ENCODE data around the gene CACNA2D4.

The CACNA2D4 gene

DNA sequence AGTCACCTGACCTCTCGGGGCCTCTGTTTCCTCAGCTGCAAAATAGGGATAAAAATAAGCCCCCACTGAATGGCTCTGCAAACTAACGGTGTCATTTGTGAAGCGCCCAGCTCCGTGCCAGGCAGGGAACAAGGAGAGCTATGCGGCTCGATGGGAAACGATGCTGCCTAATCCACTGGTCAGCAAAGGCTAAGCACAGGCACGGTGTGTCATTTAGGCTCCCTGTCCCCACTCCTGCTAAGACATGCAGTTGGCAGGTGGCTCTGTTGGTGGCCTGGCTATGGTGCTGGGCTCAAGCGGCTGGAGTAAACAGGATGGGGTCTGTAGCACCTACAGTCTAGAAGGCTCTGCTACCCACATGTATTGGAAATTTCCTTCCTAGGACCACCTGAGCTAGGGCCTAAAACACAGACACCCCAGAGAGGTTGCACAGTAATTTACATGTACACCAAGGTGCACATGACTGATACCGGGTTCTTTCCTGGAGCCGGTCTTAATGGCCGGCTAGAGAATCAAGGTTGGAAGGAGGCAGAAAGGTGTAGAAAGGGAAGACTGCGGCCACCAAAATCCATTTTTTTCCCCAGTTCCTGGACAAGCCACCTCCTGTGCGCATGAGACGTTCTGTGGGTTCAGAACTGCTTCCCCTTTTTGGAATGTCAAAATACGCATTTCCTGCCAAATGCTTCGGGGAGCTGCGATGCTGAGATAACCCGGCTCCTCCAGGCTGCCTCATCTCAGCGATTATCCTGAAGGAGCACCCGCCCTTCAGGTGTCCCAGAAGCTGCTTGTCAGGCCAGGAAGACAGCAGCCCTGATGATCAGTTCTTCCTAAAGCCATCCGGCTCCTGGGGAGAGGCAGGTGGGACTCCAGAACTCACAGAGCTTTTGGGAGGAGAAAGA is 1.0 kb downstream of the CACNA2D4 start:
- DNase-seq (ENCODE audit: low read depth in 2 of 2): no peak

DNA sequence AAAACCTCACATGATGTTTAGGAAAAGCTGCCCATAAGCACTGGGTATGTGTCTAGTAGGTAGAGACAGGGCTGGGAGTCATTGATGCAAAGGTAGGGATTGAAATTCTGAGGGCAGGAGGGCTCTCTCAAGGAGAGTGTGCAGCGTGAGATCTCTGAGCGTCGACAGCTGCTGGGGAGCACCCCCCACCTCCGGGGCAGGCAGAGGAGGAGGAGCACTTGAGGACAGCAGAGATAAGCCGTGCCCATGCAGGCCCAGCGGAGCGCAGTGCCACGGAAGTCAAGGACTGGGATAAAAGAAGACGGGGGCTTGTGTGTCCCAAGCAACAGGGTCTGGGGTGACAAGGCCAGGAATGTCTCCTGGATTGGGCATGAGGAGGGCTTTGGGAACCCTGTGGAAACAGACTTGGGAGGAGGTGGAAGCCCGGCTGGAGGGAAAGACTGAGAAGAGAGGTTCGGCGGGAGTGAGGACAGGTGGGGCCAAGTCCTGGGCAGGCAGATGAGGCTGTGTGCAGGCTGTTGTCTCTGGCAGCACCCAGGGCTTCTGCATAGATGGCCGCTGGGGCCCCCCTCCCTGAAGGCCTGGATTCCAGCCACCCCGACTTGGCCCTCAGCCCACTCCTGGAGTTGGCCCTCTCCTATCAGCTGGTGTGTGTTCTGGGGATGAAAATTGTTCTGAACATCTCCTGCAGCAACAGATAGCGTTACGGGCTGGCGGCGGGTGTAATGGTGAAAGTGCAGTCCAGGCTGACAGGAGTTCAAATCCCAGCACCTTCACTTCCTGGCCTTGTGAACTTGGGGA is 1.9 kb downstream of the CACNA2D4 start:
- DNase-seq (ENCODE audit: low read depth in 2 of 2): no peak

DNA sequence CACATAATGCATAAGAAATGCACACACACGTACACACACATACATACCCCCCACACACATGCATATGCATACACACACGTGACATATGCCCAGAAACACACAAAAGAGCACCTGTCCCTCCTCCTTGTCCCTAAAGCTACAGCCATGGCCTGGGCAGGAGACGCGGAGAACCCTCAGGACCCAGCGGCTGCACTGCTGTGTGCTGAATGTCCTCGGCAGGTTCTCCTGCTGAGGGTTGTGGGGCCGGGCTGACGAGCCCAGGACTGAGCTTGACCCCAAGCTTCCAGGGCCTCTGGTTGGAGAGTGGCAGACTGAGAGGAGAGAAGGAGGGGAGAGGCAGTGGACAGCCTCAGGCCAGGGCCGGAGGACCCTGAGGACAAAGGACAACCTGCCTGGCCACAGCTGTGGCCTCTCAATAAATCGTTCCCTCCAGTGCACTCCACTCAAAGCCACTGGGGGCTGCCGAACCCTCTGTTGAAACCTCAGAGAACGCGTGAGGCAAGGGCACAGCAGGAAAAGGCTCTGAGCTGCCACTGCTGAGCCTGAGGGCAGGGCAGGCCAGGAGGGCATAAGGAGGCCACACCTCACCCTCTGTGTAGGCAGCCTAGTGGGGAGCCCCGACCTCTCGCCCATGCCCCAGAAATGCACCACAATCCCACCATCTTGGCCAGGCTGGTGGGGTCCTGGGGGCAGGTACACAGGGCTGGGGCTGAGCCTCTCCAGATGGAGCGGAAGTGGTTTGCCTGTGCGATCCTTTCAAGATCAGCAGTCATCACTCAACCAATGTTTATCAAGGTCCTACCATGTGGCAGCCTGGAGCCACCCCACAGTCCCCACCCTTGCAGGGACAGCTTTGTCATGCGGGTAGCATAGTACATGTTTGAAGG is 3.1 kb downstream of the CACNA2D4 start:
- DNase-seq (ENCODE audit: low read depth in 2 of 2): no peak

GRCh38 chr12:1914114-1914911 is 4.1 kb downstream of the CACNA2D4 start:
- no peak for DNase-seq (ENCODE audit: low read depth in 2 of 2)

DNA sequence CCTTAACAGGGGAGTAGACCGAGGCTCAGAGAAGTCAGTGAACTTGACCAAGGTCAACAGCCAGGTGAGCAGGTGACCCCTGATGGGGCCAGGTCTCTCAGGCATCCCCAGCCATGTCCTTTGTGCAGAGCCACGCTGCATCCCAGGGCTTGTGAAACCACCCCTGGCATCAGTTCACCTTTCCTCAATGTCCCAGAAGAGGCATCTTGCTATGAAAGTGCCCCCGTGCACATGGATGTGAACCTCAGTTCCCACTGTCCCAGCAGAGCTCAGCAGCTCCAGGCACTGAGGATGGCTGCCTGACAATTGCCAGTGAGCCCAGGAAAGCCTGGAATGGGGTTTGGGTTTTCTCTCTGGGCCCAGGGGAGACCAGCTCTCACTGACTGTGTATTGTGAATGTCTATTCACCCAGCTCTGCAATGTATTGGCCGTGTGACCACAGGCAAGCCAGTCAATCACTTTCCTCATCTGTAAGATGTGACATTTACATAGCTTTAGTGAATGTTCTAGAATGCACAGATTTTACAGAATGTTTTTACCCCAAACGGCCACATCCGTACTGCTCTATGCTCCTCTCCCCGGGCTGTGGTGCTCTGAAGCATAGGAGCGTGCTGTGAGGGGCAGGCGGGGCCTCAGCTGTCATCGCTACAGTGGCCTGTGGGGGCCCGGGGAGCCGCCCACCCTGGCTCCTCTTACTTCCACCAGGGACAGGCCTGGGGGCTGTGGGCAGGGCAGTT is 4.9 kb downstream of the CACNA2D4 start:
- DNase-seq (ENCODE audit: low read depth in 2 of 2): no peak

DNA sequence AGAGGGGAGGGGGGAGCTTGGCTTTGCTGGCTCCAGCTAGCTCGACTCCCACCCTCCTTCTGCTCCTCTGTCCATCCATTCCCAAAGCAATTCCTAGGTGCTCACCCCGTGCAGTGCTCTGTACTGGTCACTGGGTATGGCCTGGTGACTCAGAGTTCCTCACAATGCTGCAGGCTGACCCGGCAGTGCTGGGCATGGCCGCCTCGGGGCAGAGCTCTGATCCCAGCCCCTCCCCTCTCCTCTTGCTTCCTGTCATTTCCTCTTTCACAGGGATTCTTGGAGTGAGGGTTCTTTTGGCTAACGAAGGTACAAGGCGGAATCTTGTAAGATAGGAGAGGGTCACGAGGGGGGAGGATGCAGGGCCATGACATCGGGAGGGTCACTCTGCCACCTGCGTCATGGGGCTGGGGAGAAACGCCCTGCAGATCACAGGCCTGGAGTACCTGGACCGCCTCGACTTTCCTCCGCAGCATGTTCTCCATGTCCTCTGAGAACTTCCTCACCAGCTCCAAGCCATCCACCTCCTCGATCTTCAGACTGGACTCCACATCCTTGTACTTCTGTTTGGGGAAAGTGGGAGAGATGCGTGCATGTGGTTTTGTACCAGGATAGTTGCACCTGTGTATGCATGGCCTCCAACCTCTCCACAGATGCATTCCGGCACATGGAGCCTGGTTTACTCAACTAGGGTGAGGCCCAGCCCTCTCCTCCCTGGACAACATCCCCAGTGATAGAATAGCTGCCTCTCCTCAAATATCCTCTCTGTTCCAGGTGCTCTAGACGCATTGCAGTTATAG is 5.7 kb downstream of the CACNA2D4 start:
- no peak for DNase-seq (ENCODE audit: low read depth in 2 of 2)

DNA sequence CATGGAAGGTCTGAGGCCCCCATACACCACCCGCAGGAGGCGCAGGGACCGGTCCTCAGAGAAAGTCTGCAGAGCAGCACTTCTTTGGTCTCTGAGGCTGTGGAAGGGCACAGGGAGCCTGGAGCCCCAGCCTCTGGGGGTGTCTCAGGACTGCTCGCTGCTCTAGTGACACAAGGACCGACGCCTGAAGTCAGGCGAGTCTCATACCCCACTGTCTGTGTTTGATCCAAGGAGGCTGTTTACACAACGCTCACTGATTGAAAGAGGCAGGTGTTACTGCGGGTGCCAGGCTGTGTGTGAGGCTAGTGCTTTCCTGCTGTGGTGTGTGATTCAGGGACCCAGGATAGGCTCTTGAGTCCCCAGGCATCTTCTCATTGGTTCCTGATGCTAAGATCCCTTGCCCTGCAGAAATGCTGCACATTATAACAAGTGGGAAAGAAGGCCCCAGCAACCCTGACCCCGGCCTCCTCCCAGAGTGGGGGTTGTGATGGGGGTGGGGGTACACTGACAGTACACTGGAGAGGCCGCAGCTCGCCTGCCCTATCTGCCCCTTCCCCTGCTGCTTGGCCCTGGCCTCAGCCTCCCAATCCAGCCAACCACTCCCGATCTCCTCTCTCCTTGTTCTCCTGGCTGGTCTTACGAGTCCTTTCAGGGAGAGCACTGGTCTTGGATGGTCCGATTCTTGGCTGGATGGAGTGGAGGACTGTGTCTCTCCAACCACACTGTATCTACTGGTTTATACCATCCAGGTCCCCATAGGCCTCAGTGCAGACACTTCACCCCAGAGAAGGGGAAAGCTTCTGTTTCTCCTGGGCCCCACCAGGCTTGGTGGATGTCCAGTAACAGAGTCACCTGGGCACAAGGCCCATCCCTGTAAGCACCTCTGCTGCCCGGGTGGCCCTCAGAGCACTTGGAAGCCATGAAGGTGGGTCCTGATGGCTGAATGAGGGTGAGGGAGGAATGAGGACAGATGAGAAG is 6.6 kb downstream of the CACNA2D4 start:
- DNase-seq (ENCODE audit: low read depth in 2 of 2): no peak

- no peak for DNase-seq (ENCODE audit: low read depth in 2 of 2)
These were observed 8.0 kb downstream of the CACNA2D4 start for GRCh38 chr12:1910468-1910867.

DNA sequence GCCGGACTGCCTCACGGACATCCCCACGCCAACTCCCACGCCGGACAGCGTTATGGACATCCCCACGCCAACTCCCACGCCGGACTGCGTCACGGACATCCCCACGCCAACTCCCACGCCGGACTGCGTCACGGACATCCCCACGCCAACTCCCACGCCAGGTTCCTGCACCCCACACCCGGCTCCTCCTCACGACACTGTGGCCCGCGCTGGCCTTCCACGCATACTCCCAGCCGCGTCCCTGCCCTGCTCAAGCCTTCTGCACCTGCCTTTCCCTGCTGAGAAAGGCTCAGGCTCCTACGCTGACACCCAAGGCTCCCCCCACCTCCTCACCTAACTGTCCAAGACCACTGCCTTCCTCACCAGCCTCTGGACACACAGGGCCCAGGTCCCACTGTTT is 9.7 kb downstream of the CACNA2D4 start:
- no peak for DNase-seq (ENCODE audit: low read depth in 2 of 2)

DNA sequence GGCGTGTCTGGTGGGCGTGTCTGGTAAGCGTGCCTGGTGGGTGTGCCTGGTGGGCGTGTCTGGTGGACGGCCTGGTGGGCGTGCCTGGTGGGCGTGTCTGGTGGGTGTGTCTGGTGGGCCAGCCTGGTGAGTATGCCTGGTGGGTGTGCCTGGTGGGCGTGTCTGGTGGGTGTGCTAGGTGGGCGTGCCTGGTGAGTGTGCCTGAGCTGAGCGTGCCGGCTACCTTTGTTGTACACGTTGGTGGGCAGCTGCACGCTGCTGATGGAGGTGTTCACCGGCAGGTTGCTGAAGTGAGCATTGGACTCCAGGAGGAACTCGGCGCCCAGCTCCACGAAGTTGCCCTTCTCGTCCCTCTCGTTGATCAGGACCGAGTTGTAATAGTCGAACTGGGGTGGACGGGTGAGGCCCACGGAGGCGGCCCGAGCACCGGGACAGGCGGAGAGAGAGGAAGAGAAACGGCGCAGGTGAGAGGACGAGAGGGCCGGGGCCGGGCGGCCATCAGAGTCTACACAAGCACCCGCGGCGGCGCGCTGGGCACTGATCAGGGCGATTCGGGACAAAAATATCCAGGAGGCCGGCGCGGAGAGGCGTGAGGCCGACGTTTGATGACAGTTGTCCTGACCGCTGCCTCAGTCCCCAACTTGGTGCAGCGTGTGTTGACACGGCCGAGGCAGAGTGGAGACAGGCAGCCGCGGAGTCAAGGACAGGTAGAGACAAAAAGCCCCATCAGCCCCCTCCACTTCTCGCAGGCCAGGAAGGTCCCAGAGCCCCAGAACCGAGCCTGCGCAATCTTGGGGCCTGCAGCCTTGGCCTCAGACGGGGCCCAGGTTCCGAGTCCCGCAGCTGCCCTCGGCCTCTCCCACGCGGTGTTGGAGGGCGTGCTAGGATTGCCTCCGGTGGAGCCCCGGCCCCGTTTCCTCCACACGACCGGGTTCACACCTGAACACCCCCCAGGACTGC is 10.5 kb downstream of the CACNA2D4 start:
- no peak for DNase-seq (ENCODE audit: low read depth in 2 of 2)

DNA sequence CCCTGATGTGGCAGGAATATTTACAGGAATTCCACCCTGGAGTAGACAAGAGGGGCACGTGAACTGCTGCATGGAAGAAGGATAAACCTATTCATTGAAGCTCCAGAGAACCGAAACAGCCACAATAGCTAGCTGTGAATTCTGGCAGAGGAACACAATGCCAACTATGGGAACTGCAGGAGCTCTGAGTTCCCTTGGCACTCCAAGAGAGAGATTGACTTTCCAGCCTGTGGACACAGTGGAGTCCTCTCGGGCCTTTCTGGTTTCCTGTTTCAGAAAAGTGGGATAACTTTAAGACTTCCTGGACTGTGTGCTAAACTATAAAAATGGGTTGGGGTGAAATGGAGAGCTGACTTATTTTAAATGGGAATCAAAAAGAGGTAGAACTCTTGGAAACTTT is 11.9 kb downstream of the CACNA2D4 start:
- DNase-seq (ENCODE audit: low read depth in 2 of 2): no peak

DNA sequence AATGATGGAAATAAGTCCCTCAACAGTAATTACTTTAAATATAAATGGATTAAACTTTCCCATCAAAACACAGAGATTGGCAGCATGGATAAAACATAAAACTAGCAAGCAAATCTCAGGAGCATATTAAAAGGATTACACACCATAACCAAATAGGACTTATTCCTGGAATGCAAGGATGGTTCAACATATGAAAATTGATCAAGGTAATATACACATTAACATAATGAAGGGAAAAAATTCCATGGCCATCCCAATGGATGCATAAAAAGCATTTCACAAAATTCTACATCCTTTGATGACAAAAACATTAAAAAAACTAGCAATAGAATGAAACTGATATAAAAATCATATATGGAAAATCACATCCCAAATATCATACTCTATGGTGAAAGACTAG is 13.6 kb downstream of the CACNA2D4 start:
- DNase-seq (ENCODE audit: low read depth in 2 of 2): no peak

DNA sequence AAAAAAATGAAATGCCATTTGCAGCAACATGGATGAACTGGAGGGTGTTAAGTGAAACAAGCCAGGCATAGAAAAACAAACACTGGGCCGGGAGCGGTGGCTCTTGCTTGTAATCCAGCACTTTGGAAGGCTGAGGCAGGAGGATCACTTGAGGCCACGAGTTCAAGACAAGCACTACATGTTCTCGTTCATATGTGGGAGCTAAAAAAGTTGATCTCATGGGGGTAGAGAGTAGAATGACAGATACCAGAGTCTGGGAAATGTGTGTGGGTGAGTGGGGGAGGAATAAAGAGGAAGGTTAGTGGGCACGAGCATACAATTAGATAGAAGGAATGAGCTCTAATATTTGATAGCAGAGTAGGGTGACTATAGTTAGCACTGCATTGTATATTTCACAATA is 21.5 kb downstream of the CACNA2D4 start:
- no peak for DNase-seq (ENCODE audit: low read depth in 2 of 2)

- DNase-seq (ENCODE audit: low read depth in 2 of 2): no peak
These were observed 27.6 kb downstream of the CACNA2D4 start for GRCh38 chr12:1890810-1891209.

DNA sequence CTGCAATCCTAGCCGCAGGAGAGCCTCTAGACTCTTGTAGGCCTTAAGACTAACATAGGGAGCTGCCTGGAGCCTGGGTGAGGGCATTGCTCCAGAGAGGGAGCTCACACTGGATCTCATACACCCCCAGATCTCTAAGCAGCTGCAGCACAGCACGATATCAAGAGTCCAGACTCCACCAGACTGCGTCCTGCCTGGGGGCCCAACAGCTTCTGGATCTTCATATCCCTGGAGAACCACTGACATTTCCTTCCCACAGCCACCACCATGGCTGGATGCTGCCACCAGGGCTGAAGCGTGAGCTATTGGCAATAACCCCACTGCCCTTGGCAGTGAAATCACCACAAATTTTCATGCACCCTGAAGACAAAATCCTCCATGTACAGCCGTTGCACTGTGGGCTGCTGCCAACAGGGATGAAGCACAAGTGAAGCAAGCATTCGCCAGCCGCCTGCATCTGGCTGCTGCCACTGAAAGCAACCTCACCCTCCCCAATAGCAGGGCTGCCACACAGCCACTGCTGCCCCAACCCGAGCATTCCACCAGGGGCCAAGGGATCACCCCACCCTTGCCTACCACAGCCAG is 28.2 kb downstream of the CACNA2D4 start:
- DNase-seq (ENCODE audit: low read depth in 2 of 2): no peak

DNA sequence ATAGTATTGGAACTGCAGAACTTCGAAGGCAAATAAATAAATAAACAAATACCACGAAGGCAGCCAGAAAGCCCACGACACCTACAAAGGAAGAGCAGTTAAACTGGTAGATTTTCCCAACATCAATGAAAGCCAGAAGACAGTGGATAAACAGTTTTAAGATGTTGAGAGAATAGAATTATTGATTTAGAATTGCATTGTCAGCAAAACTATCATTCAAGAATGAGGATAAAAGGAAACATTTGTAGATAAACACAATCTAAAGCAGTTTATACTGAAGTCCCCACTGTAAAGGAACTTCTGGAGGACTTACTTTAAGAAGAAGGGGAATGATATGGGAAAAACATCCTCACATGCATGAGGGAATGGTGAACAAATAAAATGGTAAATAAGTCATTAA is 29.5 kb downstream of the CACNA2D4 start:
- DNase-seq (ENCODE audit: low read depth in 2 of 2): no peak
